Pulmonary artery endothelial cell (primary cell): ENCODE measurements around the gene AMPD1. TPM values are rescaled to one million over a fixed set of nuclear protein-coding genes. Genes with fewer than 3 reads are reported as not detected.

ENCODE experiments used
- DNase-seq: peaks from one replicate; pipeline ENCODE4 v3.0.0-alpha.2; 2011; ENCODE audit warnings: low read depth, low spot score
- total RNA-seq: library from RNA; depleted of rRNA; stranded (reverse); fragments of >200 nt; gene quantifications from 2 replicates; pipeline ENCODE4 v1.2.3, GENCODE V29; 2014

Gene AMPD1
- total RNA-seq: not detected in 2 replicates

DNA sequence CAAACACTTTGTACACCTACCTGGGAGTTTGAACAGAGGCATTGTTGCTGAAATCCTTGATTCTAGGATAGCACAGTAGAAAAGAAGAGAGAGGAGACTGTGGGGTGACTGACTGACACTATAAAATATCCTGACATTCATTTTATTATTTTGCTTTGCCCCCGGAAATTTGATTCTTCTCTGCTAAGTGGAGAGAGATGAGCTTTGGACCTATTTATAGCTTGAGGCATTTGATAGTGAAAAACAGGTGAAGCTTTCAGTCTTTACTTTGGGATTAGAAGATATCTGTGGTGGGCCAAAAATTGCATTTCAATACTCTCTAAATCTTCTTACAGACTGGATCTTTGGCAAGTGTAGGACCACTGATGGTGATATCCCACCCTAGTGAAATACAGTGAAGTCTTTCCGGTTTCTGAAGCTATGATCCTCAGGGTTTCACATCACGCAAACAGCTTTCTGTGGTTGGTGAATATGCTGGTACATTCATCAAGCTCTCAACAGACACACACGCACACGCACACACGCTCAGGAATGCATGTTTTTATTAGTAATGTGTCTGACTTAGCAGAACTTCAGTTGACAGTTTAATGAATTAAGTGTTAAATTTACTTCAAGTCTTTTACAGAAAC is at the start of gene AMPD1:
Gene AMPD1 (minus strand): TSS at position 117 of the 629 bp plus-strand sequence. CDS start 75 bp downstream, at position 42.
- no peak for DNase-seq

DNA sequence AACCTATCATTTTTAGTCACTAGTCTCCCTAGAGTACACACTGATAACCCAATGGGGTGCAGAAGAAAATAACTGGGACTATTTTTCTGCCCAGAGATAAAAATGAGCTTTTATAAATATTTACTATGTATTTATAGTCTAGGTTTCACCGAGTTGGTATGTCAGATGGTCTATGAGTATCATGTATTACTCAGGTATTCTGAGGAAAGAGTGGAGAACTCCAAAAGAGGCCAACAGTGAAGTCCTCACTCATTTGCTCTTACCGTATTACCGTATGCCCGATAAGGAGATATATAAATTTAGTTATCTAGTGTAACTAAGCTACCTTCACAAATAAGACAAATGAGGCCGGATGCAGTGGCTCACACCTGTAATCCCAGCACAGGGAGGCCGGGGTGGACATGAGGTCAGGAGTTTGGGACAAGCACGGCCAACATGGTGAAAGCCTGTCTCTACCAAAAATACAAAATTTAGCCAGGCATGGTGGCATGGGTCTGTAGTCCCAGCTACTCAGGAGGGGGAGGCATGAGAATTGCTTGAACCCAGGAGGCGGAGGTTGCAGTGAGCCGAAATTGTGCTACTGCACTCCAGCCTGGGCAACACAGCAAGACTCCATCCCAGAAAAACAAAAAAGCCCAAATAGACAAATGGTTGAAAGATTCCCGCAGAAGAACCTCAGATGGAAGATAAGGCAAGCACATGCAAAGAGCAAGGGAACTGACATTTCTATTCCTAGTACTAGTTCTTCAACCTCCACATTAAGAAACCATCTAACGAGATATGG is 46.8 kb upstream of the AMPD1 start:
- no peak for DNase-seq

DNA sequence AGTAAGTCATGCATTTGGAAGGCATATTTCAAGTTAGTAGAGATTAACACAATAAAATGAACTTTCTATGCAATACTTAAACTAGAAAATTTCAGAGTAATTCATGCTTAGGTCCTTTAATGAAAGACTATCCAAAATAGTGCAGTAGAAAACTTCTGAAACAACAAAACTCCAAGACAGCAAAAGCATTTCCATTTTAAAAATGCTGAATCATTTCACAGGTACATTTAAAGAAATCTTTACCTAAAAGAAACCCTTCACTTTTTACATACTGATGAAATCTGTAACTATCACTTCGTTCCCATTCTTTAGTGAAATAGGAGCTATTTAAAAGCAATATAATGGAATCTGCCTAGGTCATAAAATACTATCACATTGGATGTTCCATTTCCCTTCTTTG is 45.0 kb upstream of the AMPD1 start:
- DNase-seq: no peak

DNA sequence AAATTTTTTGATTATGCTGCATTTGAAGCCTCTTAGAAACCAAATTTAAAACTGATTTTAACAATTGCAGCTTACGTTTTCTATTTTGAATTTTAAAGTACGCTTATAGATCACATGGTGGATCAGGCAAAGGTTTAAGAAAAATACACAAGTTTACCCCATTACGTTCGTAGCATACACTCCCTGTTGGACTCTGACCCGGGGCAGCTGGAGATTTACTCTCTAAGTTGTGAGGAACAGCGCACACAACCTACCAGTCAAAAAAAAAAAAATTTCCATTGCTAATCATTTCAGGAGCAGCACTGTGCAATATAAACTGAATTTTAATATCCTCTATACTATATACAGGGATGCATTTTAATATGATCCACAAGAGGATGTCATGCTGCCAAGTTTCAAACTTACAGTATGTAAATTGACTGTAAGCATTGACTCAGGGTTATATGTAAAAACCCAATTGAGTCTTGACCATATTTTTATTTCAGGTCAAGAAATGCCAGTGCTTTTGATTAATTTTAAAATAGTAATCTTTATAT is 42.0 kb upstream of the AMPD1 start:
- no peak for DNase-seq

DNA sequence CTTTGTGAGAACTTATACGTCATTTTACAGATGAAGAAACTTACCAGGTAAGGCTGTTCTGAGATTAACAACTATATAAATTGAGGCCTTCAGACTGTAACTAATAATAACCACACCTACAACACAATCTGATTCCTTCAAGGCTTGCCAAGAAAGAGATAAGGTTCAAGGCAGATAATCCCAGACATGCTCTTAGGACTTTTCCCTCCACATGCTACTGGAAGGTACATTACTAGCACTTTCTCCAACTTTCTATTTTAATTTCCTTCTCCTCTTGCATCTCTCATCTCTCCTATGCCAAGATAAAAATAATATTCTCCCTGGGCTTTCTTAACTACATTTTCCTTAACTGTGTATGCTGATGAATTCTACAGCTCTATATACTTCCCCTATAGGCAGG is 40.1 kb upstream of the AMPD1 start:
- no peak for DNase-seq

DNA sequence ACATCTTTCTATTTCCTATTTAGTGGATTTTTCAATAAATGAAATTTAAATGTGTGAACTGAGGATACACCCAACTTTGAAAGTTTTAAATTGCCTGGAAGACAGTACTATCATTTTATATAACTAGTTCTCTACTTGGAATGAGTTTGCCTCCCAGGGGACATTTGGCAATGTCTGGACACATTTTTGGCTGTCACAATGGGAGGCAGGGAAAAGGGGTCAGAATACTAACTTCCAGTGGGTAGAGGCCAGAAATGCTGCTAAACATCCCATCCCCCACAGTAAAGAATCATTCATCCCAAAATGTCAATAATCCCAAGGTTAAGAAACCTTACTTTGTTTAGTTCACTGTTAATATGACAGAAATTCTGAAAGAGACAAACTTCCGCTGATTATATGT is 34.4 kb upstream of the AMPD1 start:
- no peak for DNase-seq

DNA sequence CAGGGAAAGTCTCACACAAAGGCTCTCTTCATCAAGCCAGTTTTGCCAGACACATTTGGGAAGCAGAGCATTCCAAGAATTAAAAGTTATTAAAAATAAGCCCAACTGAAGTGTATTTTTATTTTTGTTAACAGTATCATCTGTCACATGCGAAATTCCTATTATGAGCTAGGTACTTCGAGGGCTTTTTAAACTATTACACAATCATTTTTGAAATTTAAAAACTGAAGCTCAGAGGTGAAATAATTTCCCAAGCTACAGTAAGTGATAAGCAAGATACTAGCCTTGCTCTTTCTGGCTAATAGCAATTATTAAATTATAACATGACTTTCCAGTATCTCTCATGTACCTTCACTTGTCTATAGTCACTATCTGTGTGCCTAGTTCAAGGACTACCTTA is 33.2 kb upstream of the AMPD1 start:
- DNase-seq: no peak

DNA sequence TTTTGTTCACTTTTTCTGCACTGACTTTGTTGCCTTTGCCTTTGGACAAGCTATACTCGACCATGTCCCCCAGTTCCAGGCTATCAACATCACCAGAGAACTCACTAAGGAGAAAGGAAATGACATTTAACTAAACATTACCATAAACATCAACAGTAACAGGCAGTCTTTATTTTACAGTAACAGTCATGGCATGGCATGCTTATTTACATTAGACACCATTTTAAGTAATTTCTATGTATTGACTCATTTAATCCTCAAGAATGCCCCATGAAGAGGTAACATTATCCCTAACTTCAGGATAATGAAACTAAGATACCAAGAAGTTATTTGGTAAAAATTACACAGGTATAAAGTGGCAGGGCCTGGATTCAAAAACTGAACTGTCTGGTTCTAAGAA is 29.9 kb upstream of the AMPD1 start:
- DNase-seq: no peak

DNA sequence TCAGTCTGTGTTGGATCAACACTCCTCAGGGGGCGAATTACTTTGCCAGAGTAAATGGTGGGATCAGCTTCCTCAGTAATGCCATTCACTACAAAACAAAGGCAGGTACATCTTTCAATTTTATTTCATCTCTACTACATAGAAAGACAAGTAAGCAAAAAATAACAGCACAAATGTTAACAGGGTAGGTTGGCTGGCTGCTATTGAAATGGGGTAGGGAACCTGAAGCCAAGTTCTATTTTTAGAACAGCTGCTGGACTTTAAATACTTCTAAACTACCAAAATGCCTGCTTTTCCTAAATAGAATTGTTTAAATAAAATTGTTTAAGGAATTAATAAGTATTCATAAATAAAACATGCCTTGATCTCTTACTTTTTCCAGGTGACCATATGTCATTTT is 28.6 kb upstream of the AMPD1 start:
- no peak for DNase-seq

DNA sequence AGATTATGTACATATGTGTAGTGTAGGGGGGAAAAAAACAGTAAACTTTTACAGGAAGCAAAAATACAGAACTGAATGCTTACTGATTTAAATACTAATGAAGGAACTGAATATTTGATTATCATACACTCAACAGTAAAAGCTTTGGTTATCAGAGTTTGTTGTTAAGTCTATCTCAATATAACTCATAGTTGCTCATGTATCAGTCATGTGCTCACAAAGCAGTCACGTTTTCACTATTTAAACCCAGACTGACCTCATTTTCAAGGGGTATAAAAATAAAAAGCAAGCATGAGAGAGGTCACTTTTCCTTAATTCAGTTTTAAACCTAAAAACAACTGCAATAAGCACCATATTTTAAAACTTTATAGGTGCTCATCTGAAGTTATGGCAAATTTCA is 28.1 kb upstream of the AMPD1 start:
- no peak for DNase-seq

DNA sequence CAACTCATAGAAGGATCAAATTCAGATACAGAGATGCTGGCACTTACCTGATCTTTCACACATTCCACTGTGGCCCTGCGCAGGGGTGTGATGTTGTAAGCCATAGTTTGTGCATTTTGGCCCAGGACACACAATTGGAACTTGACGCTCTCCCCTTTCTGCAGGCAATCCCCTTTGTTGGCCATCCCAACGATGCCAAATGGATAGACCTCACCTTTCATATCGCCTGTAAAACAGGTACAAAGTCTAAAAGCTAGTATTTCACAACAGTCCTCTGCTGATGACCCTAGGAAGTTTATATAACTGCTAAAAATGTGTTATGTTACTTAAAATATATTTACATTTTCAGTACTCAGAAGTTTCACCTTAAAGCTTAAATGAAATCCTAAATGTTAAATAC is 25.1 kb upstream of the AMPD1 start:
- DNase-seq: no peak

DNA sequence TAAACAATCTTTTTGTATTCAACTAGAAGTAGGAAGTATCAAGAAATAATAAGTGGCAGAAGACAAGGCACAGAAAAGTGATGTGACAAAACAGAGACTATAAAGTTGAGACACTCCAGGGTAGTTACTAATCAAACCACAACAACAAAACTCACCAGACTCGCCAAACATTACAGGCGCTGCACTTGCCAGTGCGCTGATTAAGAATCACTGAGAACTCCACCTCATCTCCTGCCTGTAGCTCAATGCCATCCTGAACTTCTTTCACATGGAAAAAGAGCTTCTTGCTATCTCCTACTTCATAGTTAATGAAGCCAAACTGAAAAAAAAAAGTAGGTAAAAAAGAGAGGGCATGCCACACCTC is 24.1 kb upstream of the AMPD1 start:
- DNase-seq: no peak

DNA sequence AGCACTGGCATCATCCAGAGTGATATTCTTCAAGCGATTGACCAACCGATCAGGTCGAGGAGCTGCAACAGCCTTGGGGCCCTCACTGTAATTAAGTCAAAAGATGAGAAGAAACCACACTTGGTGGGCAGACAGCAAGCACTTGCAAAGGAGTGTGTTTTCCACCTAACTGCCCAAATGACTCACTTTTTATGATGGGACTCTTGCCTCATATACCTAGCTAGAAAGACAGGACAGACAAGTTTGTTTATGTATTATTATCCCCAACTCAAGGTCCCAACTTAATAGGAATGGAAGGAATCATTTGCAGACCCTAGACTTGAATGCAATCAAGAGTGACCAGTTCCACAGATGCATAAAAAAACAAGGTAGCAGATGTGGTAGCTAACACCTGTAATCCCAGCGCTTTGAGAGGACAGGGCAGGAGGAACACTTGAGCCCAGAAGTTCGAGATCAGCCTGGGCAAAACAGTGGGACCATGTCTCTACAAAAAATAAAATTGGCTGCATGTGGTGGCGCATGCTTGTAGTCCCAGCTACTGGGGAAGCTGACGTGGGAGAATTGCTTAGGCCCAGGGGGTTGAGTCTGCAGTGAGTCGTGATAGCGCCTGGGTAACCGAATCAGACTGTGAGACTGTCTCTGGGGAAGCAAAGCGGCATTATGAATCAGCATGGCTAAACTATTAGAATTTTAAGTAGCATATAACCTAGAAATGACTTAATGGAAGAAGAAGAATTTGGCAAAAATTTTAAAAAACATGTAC is 23.5 kb upstream of the AMPD1 start:
- no peak for DNase-seq

DNA sequence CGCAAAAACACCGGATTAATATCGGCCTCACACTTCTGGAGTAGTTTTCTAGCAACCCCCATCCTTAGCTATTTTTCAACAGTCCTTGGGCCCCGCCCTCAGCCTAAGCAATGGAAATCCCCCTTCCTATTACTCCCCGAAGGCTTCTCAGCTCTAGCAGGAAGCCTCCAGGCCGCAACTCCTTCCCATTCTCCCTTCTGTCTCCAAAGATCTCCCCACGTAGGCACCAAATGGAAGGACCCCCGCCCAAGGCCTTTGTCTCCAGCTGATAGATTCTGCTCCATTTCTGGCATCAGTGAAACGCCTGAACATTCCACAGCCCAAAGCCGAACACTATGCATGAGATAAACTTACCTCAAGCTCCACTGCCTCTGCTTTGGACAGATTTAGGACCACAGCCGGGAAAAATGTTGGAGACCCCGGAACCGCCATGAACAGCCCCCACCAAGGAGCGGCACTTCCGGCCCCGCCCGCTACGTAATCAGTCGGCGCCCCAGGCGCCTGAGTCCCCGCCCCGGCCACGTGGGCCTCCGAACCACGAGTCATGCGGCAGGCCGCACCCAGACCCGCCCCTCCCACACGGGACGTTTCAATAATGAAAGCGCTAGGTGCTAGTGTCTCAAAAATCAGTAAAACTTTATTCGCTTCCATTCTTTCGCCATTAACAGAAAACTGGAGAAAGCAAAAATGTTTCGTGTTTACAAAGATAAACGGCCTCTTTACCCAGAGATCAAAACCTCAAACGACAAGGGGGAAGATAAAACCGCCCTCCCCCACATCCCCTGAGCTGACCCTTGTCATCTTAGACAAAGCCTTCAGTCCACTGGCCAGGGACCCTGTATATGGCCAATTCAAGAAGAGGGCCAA is 21.2 kb upstream of the AMPD1 start, which contains the start of gene NRAS:
Gene NRAS (minus strand): TSS at position 468 of the 867 bp plus-strand sequence. CDS start 611 bp downstream, outside the sequence.
- DNase-seq: peak; percentile 71

DNA sequence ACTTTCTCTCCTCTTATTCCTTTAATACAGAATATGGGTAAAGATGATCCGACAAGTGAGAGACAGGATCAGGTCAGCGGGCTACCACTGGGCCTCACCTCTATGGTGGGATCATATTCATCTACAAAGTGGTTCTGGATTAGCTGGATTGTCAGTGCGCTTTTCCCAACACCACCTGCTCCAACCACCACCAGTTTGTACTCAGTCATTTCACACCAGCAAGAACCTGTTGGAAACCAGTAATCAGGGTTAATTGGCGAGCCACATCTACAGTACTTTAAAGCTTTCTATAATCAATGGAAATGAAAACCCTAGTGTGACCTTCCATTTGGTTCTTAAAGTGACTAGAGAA is 20.6 kb upstream of the AMPD1 start:
- DNase-seq: no peak

DNA sequence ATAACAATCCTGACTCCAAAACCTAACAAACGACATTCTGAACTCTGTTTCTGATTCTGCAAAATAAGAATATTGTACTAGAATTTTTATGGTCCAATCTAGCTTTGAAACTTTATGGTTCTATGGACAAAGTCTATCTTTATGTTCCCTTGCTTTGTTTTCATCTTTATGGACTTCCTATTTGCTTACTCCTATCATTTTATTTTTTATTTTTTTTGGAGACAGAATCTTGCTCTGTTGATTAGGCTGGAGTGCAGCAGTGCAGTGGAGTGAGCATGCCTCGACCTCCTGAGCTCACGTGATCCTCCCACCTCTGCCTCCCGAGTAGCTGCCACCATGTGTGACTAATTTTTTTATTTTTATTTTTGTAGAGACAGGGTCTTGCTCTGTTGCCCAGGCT is 17.6 kb upstream of the AMPD1 start:
- no peak for DNase-seq

DNA sequence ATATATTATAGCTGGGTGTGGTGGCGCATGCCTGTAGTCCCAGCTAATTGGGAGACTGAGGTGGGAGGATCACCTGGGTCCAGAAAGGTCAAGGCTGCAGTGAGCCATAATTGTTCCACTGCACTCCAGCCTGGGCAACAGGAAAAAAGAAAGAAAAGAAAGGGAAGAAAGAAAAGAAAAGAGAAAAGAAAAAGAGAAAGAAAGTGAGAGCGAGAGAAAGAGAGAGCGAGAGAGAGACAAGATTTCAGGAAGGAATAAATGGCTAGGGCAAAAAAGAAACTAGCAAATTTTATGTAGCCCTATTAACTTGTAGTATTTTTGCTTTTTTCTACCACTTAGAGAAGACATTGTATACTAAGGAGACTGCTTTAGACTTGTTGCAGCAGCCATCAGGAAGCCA is 15.0 kb upstream of the AMPD1 start:
- DNase-seq: no peak

DNA sequence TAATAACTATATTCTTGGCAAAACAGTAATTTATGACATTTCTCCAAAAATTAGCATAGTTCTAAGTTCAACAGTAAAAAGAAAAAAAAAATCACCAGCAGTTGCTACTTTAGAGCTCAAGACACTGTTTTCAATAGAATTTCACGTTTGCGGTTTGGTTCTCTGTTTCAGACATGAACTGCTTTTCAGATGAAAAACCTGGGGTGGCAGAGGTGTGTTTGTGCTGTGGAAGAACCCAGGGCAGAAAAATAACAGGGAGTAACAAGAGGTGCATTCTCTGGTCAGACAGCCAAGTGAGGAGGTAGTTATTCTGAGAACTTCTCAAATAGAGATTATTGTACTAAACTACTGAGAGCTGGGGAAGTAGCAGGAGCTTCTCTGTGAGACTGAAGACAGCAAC is 12.3 kb upstream of the AMPD1 start:
- no peak for DNase-seq

DNA sequence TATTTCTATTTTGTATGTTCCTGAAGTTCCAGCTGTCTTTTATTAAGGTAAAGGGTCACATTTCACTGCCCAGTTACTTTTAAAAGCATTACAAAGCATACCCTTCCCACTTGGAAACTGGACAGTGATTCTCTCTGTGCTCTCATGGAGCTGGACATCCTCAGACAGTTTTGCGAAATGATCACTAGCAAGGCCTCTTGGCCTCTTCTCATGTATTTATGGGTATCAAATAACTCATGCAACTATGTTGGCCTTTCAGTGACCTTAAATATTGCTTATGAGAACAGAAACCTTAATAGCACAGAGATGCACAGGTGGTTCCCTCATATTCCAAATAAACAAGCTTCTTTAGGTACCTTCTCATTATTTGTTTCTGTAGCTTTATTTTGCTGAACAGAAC is 7.9 kb upstream of the AMPD1 start:
- no peak for DNase-seq

DNA sequence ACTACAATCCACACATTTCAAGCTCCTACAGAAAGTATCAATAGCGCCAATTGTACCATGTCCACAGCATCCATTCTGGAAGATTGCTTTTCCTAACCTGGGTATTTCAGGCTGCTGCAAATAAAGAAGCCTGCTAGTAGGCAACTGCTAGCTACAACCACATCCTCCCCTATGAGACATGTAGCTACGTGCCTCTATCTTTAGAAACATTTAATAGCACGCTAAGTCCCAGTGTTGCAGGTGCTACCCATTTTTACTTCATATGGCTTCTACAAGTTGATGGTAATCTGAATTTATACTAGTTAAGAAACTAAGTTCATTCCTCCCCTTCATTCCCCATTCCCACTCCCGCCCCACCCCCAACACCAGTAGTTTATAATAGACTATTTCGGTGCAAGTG is 7.4 kb upstream of the AMPD1 start:
- no peak for DNase-seq

DNA sequence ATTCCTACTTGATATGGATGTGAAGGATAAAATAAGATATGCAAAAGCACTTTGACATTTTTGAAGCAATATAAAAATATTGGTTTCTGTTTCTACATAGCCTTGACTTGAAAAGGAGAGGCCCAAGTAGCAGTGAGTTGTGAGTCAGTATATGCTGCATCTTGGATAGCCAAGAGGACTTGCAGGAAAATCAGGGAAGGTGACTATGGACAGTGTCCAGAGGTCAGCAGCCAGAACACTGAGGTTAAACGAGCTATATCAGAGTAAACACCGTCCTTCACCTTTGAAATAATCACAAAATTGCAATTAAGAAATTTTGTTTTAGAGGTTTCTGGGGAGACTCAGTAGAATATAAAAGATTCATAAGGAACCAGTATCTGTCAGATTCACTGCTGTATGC is 6.6 kb upstream of the AMPD1 start:
- DNase-seq: no peak
